Activated CD4-positive, CD25-positive, alpha-beta regulatory T cell treated with anti-CD3 and anti-CD28 coated beads, Interleukin-2, amount 50 U/mL, for 24 hours (primary cell): Measurements from ENCODE around the gene CFB.
"Not testable (repeated sequence)": the region's sequence is repeated elsewhere in the genome, so short reads cannot be mapped to it uniquely, and the experiment has no call there.

Experiments
- ATAC-seq, 2 donors: fragments of 150-1000 bp; cut with Tn5 transposase; one replicate each; pipeline ENCODE4 v1.10.0; 2021; ENCODE audit warnings: mild to moderate bottlenecking in 1 of 2, moderate library complexity in 1 of 2

The CFB gene

DNA sequence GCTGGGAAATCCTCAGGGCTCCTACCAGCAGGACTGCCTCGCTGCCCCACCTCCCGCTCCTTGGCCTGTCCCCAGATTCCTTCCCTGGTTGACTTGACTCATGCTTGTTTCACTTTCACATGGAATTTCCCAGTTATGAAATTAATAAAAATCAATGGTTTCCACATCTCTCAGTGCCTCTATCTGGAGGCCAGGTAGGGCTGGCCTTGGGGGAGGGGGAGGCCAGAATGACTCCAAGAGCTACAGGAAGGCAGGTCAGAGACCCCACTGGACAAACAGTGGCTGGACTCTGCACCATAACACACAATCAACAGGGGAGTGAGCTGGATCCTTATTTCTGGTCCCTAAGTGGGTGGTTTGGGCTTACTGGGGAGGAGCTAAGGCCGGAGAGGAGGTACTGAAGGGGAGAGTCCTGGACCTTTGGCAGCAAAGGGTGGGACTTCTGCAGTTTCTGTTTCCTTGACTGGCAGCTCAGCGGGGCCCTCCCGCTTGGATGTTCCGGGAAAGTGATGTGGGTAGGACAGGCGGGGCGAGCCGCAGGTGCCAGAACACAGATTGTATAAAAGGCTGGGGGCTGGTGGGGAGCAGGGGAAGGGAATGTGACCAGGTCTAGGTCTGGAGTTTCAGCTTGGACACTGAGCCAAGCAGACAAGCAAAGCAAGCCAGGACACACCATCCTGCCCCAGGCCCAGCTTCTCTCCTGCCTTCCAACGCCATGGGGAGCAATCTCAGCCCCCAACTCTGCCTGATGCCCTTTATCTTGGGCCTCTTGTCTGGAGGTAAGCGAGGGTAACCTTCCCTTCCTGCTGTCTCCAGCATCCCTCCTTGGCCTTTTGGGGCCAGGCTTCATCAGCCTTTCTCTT, at the start of gene CFB:
TSS of gene CFB (plus strand) at position 589 of the 863 bp plus-strand sequence. CDS start at position 716, 127 bp downstream.
- peak in 1 of 2 donors; percentile 14 for ATAC-seq

DNA sequence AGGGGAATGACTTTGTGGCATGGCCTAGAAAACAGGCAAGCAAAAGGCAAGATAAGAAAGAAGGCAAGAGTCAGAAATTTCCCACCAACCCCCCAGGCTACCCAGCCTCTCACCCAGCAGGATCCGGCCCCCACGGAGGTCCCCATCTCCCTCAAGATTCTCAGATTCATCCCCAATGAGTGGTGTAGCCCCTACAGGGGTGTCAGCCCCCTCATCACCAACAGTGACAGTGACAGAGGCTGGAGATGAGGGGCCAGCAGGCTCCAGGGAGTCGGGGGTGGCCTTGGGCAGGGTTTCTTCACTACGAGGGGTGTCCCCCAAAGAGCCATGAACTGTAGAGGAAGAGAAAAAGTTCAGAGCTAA, 49.4 kb upstream of the CFB start:
- ATAC-seq: no peak

DNA sequence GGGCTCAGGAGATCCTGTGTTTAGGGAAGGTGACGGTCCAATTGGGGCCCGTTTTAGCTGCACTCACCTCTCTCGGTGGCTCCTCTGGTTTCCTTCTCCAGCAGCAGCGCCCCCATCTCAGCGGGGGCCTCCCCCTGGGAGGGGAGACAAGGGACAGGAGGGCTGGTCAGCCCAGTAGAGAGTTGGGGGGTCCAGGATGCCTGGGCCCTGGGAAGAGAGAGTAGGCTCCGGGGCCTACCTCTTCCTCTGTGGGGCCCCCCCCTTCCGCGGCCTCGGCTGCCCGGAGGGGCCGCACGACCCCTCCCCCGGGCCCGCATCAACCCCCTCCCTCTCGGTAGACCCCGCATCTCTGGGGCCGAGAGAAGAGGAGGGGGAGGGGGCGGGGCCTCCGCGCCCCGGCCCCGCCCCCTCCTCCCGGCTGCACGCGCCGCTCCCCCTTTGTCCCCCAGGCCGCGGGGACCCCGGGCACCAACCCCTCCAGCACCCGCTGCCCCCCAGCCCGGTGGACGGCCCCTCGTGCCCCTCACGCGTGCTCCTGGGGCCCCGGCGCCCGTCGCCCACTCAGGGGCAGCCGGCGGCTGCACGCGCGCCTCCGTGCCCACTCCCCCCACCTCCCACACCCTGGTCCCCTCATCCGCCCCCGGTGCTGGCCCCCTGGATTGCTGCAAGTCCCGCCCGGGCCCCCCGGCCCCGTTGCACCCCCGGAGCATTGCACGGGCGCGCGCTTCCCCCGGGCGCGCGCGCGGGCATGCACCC, 48.9 kb upstream of the CFB start:
- peak in 1 of 2 donors; percentile 1 for ATAC-seq

DNA sequence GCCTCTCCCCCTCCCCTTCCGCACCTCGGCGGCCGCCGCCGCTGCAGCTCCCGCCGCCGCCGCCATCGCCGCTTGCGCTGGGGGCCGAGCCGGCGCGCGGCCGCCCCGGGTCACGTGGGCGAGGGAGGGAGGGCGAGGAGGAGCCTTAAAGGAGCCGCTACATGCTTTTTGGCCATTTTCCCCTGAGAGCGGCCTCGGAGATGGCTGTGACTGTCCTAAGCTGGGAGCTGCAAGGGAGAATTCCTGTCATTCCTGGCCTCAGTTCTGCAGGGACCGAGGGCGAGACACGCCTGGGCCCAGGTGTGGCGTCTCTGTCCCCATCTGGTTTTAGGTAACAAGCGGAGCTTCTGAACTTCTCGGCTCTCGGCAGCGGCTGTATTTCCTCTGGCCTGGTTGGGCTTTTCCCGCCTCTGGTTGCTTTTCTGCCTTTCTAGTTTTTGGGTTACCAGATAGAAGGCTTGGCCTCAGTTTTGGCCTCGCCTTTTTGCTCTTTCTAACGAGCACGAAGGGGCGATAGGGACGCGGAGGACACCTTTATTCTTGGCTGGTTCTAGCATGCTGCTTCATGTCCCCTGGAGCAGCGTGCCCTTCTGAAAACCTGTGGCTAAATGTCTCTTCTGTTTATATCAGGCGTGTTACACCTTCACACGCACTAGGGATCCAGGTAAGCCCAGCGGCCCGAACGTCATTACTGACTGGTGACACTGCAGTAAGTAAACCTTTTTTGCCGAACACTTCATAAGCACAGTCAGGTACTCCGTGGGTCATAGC, 48.1 kb upstream of the CFB start, which contains the start of gene EHMT2:
TSS of gene EHMT2 (minus strand) at position 87 of the 771 bp plus-strand sequence. CDS start at position 66, 21 bp downstream.
- peak; percentile 69 to 71 for ATAC-seq

DNA sequence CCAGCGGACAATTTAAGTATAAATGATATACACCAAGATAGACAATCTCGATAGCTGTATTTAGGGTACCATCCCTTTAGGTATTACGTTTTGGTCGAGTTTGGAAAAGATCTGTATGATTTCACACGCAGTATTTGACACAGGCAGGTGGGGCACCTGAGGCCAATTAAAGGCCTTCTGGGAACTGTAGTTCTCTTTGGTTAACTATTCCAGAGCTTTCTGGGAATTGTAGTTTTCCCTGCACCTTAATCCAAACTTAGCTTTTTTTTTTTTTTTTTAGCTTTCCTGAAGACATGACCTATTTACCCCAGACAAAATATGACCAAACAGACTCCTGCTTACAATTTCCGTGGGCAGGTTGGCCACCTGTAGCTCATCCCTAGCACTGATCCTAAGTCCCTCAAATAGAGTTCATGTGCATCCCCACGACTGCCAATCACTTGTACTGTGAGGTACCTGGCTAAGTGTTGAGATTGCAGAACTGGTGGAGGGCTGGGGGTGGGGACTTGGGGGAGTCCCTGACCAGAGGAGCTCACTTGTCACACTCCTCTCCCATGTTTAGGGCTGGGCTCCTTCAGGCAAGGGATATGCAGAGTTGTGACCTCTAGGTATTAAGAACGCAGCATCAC, 47.4 kb upstream of the CFB start:
- ATAC-seq: peak; percentile 18 to 34

DNA sequence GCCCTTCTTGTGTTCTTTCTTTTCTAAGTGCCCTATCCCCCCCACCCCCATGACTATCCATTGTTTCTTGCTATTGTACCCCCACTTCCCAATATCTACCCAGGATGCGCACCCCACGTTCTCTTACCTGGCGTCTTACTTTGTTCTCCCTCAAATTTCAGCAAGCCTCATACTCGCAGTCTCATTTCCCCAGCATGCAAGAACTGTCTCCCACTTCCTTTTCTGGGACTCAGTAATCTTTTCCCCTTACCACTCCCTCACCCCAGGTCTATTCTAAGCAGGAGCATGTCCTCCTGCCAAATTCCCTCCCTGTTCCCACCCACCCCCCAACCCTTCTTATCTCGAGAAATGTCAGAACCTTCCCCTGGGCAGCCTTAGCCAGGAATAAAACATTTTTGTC, 46.7 kb upstream of the CFB start:
- ATAC-seq: no peak

DNA sequence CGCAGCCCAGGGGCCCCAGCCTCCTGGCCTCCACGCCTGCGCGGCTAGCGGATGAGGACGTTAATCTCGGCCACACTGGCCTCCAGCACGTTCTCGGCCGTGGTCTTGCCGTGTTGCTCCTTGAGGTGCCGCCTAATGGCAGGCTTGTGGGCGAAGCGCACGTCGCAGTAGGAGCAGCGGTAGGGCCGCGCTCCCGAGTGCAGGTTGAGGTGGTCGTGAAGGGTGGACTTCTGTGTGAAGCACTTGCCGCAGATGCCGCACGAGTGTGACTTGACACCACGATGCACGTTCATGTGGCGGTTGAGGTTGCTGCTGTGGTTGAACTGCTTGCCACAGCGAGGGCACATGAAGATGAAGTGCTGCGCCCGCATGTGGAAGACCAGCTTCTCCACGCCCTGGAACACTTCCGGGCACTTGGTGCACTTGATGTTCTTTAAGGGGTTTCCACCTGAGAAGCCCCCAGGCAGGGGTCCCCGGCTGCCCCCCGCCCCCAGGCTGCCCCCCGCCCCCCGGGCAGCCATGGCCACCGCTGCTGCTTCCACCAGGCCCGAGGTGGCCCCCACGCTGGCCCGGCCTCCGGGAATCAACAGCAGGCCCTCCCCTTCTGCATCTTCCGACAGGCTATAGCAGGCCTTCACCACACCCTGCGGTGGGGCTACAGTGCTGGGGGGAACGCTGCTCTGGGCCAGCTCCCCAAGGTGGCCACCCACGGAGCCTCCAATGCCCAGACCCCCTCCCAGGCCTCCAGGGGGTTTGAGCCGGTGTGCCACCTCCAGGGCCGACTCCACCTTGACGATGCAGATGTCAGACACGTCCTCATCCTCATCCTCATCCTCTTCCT, 45.8 kb upstream of the CFB start:
- ATAC-seq: no peak

DNA sequence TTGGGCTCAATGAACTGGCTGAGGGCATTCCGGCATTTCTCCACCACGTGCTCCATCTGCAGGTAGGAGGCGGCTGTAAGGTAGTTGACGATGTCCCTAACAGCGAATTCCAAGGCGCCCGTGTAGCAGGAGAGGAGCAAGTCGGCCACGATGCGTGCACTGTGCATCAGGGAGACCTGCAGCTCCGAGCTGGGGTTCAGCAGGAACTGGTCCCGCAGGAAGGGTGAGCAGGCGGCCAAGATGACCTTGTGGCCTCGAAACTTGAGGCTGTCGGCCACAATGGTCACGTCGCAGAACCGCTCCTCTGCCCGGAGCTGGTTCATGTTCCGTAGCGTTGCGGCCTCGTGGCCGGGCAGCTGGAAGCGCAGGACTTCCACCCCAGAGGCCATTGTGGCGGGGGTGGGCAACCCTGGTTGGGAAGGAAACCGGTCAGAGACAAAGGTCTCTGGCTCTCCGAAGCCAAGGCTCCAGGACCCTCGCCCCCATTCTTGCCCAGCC, 44.9 kb upstream of the CFB start:
- ATAC-seq: no peak

DNA sequence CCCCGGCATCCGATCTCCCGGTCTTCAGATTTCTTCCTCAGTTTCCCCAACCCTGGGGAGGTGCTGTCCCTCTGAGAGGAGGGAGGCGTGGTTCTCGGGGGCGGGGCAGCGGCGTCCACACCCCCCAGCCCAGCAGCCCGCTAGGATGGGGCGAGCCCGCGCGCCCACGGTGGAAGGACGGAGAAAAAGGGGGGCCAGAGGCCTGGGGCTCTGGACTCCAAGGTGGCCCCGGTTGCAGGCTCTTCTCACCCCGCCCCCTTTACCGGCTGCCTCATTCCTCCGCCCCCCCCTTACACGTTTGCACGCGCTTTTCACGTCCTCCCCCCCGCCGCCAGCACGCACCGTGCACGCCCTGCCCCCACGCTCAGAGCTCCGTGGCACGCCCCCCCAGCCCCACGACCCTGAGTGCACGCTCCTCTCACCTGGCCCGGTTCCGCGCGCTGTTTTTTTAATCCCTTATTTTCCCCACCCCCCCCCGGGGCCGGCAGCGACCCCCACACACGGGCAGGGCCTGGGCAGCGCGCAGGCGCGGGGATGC, 44.4 kb upstream of the CFB start:
- peak; percentile 10 to 16 for ATAC-seq

DNA sequence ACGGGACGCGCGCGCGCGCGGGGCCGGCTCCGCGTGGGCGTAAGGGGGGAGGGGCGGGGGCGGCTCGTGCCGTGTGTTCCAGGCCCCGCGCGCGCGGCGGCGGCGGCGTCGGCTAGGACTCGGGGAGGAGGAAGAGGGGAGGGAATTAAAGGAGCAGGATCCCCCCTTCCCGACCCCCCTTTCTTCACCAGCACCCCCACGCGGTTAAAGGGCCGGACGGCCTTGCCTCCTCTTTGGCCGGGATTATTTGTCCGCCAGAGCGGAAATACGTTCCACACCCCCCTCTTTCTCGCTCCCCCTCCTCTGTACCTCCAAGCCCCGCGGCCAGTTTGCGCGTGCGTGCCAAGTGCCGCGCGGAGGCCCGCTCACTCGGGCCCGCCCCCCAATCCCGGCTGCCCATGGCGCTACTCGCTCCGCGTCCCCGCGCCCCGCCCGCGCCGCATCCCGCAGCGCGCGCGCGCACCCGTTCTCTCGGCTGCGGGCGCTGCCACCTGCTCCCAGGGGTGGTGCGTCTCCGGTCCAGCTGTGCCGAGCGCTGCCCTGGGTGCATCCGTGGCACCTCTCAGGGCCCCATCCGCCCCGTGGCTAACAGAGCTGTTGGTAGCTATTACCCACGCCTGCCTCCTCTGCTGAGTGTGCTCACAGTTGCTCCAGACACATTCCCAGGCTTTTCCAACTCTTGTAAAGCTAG, 43.8 kb upstream of the CFB start, which contains the start of gene ZBTB12:
TSS of gene ZBTB12 (minus strand) at position 134 of the 691 bp plus-strand sequence. CDS start 781 bp downstream, outside the sequence.
- ATAC-seq: peak; percentile 64 to 69

DNA sequence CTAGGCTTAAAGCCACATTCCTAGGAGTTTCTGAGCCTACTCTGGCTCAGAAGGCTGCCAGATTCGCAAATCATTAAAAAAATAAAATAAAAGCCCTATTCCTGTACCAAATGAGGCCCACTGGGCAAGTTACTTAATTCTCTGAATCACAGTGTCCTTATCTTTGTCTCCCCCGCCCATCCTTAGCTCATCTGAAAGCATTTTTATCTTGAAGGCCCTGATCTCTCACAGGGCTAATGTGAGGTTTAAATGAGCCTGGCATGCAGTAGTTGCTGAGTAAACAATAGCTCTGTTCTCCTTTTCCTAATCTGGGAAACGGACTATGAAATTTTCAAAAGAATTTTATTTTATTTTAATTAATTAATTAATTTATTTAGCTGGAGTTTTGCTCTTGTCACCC, 41.9 kb upstream of the CFB start:
- no peak for ATAC-seq

DNA sequence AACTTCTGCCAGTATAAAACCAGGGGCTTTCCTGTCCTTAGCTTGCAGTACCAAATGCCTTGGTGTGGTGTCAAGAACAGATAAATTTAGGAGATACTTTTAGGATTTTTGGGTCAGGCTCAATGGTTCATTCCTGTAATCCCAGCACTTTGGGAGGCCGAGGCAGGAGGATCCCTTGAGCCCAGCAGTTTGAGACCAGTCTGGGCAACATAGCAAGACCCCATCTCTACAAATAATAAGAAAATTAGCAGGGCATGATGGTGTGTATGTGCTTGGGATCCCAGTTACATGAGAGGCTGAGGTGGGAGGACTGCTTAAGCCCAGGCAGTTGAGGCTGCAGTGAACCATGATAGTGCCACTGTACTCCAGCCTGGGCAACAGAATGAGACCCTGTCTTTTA, 40.9 kb upstream of the CFB start:
- no peak for ATAC-seq

DNA sequence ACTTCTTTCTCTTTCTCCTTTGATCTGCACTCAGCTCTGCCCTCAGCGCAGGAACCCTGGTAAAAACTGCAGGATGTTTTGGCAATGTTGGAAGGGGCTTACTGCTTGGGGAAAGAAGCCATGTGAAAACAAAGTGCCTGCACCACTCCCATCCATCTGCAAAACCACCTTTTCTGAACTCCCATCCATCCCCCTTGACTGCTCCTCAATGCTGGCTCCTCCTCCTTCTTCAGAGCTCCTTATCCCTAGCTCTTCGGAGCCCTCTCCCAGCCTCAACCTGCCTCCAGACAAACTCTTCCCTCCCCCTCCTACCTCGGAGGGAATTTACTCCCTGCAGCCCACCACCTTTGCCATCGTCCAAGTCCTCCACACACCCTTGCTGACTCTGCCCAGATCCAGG, 39.8 kb upstream of the CFB start:
- no peak for ATAC-seq

DNA sequence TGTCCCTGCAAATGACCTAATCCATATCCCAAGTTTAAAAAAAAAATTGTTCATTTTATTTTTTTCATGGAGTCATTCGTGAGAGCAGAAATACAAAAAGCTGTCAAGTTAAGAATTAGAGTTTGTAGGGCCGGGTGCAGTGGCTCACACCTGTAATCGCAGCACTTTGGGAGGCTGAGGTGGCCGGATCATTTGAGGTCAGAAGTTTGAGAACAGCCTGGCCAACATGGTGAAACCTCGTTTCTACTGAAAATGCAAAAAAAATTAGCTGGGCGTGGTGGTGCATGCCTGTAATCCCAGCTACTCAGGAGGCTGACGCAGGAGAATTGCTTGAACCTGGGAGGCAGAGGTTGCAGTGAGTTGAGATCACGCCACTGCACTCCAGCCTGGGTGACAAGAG, 39.2 kb upstream of the CFB start:
- ATAC-seq: not testable (repeated sequence)

DNA sequence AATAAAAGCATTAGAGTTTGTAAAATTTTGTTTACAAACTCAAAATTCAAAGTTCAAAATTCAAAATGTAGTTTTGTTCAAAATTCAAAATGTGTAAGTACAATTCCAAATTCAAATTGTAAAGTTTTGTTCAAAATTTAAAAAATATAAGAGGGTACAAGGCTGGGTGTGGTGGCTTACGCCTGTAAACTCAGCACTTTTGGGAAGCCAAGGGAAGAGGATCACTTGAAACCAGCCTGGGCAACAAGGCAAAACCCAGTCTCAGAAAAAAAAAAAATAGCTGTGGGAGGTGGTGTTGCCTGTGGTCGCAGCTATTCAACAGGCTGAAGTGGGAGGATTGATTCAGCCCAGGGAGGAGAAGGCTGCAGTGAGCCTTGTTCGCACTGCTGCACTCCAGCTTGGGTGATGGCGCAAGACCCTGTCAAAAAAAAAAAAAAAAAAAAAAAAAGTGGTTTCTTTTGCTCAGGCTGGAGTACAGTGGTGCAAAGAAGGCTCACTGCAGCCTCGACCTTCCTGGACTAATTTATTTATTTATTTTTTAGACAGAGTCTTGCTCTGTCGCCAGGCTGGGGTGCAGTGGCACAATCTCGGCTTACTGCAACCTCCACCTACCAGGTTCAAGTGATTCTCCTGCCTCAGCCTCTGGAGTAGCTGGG, 38.6 kb upstream of the CFB start:
- no peak for ATAC-seq

DNA sequence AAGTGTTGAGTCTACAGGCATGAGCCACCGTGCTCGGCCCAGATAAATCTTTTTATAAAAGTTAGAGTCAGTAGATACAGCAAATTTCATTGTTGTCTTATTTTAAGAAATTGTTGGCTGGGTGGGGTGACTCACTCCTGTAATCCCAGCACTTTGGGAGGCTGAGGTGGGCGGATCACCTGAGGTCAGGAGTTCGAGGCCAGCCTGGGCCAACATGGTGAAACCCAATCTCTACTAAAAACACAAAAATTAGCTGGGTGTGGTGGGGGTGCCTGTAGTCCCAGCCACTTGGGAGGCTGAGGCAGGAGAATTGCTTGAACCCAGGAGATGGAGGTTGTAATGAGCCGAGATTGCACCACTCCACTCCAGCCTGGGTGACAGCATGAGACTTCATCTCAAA, 37.6 kb upstream of the CFB start:
- not testable (repeated sequence) for ATAC-seq

DNA sequence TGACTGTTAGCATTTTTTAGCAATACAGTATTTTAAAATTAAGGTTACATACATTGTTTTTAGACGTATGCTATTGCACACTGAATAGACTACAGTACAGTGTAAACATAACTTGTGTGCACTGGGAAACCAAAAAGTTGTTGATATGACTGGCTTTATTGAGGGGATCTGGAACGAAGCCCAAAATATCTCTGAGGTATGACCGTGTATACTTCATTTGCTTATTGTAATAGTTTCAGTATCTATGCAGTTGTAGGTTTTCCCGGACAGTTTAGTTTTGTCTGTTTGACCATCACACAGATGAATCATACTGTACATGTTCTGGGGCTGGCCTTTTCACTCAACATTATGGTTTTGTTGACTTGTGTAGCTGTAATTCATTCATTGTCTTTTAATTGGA, 37.1 kb upstream of the CFB start:
- ATAC-seq: peak; percentile 25 to 31

DNA sequence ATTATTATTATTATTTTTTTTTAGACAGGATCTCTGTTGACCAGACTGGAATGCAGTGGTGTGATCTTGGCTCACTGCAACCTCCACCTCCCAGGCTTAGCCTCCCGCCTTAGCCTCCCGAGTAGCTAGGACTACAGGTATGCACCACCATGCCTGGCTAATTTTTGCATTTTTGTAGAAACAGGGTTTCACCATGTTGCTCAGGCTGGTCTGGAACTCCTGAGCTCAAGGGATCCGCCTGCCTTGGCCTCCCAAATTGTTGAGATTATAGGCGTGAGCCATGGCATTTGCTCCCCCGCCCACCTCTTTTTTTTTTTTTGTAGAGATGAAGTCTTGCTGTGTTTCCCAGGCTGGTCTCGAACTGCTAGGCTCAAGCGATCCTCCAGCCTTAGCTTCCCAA, 36.6 kb upstream of the CFB start:
- not testable (repeated sequence) for ATAC-seq

DNA sequence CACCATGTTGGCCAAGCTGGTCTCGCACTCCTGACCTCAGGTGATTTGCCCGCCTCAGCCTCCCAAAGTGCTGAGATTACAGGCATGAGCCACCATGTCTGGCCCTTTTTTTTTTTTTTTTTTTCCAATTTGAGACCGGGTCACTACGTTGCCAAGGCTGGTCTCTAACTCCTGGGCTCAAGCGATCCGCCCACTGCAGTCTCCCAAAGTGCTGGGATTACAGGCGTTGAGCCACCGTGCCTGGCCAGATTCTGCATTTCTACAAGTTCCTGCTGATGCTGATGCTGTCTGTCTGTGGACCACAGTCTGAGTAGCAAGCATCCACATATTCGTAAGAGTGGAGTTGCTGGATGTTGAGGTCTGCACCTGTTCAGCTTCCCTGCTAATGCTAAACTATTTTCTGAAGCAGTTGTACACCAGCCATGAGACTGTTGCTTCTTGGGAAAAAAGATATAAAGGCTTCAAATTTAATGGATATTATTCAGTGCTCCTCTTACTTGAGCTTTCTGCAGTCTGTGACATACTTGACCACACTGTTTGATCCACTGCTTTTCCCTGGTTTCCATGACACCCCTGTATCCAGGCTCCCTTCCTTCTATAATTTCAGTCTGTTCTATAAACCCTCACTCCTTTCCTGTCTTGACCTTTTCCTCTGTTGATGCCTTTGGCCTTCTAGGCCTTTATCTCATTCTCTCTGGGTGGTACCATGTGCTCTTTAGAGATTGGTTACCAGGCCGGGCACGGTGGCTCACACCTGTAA, 33.9 kb upstream of the CFB start:
- ATAC-seq: no peak
